CD4-positive, alpha-beta T cell (primary cell): Measurements from ENCODE around the gene CCK. TPM values are rescaled to one million over a fixed set of nuclear protein-coding genes. Genes with fewer than 3 reads are reported as not detected.

Experiments used
- ATAC-seq: fragments of 200-7000 bp; cut with Tn5 transposase; one replicate; pipeline ENCODE4 v1.10.0; 2022; ENCODE audit warnings: mild to moderate bottlenecking; ENCODE audit not compliant: poor library complexity
- CTCF ChIA-PET: fragments of 350-600 bp; sonication (Branson Sonifier 250); formaldehyde crosslinking; loops from one replicate; lab custom pipeline; 2021; ENCODE audit warnings: antibody characterized with exemption, inconsistent platforms; lab: Charles Lee
- POLR2A ChIA-PET: fragments of 350-600 bp; sonication (Branson Sonifier 250); formaldehyde crosslinking; loops from one replicate; lab custom pipeline; 2021; ENCODE audit warnings: antibody characterized with exemption, inconsistent platforms; lab: Charles Lee
- DNase-seq, 14 experiments: peaks; one replicate each; pipeline ENCODE4 v3.0.0-alpha.2; 2013 to 2020; ENCODE audit warnings: mixed read lengths in 2 of 14
- H3K27ac ChIP-seq, 2 donors: one replicate each; pipeline versions ENCODE4 v1.5.1 to v1.7.0; 2013; ENCODE audit warnings: low read length in 2 of 2, low read depth in 1 of 2, mild to moderate bottlenecking in 1 of 2
- H3K27me3 ChIP-seq, 2 experiments: 1 replicate in 1 of 2; 2 replicates in 1 of 2; pipeline versions ENCODE4 v1.6.1 to v1.7.0; 2013; ENCODE audit warnings: low read length in 2 of 2, control low read depth in 1 of 2, mild to moderate bottlenecking in 1 of 2, moderate library complexity in 1 of 2; ENCODE audit not compliant: insufficient read depth in 2 of 2, control insufficient read depth in 1 of 2
- H3K36me3 ChIP-seq: one replicate; pipeline ENCODE4 v1.6.1; 2013; ENCODE audit warnings: low read length, control low read depth; ENCODE audit not compliant: insufficient read depth
- H3K4me1 ChIP-seq: one replicate; pipeline ENCODE4 v1.6.1; 2013; ENCODE audit warnings: low read length, control low read depth; ENCODE audit not compliant: insufficient read depth
- H3K4me3 ChIP-seq: one replicate; pipeline ENCODE4 v1.5.1; 2013; ENCODE audit warnings: mild to moderate bottlenecking, low read length, moderate library complexity
- H3K9me3 ChIP-seq, 2 experiments: 1 replicate in 1 of 2; 2 replicates in 1 of 2; pipeline versions ENCODE4 v1.6.1 to v1.7.0; 2013; ENCODE audit warnings: low read length in 2 of 2, mild to moderate bottlenecking in 2 of 2, control low read depth in 1 of 2, moderate library complexity in 1 of 2; ENCODE audit not compliant: control insufficient read depth in 1 of 2, insufficient read depth in 1 of 2
- H3K27ac Mint-ChIP-seq: one replicate; pipeline ENCODE4 v1.8.0; 2020; ENCODE audit warnings: mixed read lengths
- H3K27me3 Mint-ChIP-seq: one replicate; pipeline ENCODE4 v1.8.0; 2021; ENCODE audit warnings: mixed read lengths
- H3K36me3 Mint-ChIP-seq: one replicate; pipeline ENCODE4 v1.8.0; 2021; ENCODE audit warnings: low read depth, mixed read lengths
- H3K4me1 Mint-ChIP-seq: one replicate; pipeline ENCODE4 v1.8.0; 2021; ENCODE audit warnings: low read depth, mixed read lengths
- H3K4me3 Mint-ChIP-seq: one replicate; pipeline ENCODE4 v1.8.0; 2020; ENCODE audit warnings: mild to moderate bottlenecking, mixed read lengths
- H3K9me3 Mint-ChIP-seq: one replicate; pipeline ENCODE4 v1.8.0; 2020; ENCODE audit warnings: mixed read lengths
- CTCF ChIP-seq: fragments of 200-600 bp; IDR thresholded peaks from one replicate; pipeline ENCODE4 v1.8.0; 2022; ENCODE audit warnings: antibody characterized with exemption, mild to moderate bottlenecking
- intact Hi-C, 2 experiments: fragments of 100-400 bp; cut with DNase I in 1 of 2; cut with micrococcal nuclease in 1 of 2; formaldehyde crosslinking; loops; one replicate each; pipeline versions ENCODE4 v1.15.1 to v1.9.0; 2023 to 2025; cut with DNase I, micrococcal nuclease
- total RNA-seq, 174 experiments: library from RNA in 2 of 174; stranded (reverse) in 2 of 174; gene quantifications; one replicate each; pipeline ENCODE4 v1.2.3 and lab custom pipeline; 2021 to 2026

The CCK gene
- total RNA-seq, 2 experiments from 2014 or later: not detected

- DNase-seq (peak in 4 of 14 experiments; percentile 4 to 20 (median 8)), ATAC-seq (no peak)
- intact Hi-C loops: no loop called here
- Mint-ChIP-seq H3K4me3 (peak overlapping the region; percentile 25), H3K4me1 (peaks cover 10% of the 10 kb centered on the region), H3K27ac (no peak overlapping the region), H3K27me3 (peaks cover 85% of the 10 kb centered on the region), H3K36me3 (no peaks in the 10 kb centered on the region), H3K9me3 (no peaks in the 10 kb centered on the region)
- peaks cover 7% of the 10 kb centered on the region for H3K4me1 ChIP-seq
- peaks cover 0 to 14% of the 10 kb centered on the region in 2 experiments for H3K9me3 ChIP-seq
- ChIA-PET POLR2A (interaction anchor here (1.6 kb wide), 1 partner anchor 124 kb away, joined by 4 read pairs; no protein-coding TSS in a partner anchor), CTCF (no interaction called here)
- no peak overlapping the region for H3K27ac ChIP-seq
- H3K27me3 ChIP-seq: peaks cover 58 to 73% of the 10 kb centered on the region in 2 experiments
- H3K4me3 ChIP-seq: no peak overlapping the region
- no peak for TF ChIP-seq CTCF
- no peaks in the 10 kb centered on the region for H3K36me3 ChIP-seq
Observed at GRCh38 chr3:42264399-42265058, 1.5 kb downstream of the CCK start.

GRCh38 chr3:42263354-42264346 is 2.3 kb downstream of the CCK start:
- H3K4me3 Mint-ChIP-seq: no peak overlapping the region

More at GRCh38 chr3:42263354-42264346, 2.3 kb downstream of the CCK start:
- Histone ChIP-seq H3K27me3 (peaks cover 51 to 67% of the 10 kb centered on the region in 2 experiments), H3K4me1 (peaks cover 7% of the 10 kb centered on the region), H3K9me3 (peaks cover 0 to 14% of the 10 kb centered on the region in 2 experiments), H3K4me3 (no peak overlapping the region), H3K27ac (no peak overlapping the region), H3K36me3 (no peaks in the 10 kb centered on the region)
- ATAC-seq (peak; percentile 51), DNase-seq (peak in 3 of 14 experiments; percentile 19 to 24 (median 23))
- ChIA-PET CTCF (no interaction called here), POLR2A (interaction anchor here (1.6 kb wide), 1 partner anchor 125 kb away, joined by 4 read pairs; no protein-coding TSS in a partner anchor)
- H3K36me3 Mint-ChIP-seq: no peaks in the 10 kb centered on the region
- H3K4me1 Mint-ChIP-seq: peaks cover 10% of the 10 kb centered on the region
- H3K27me3 Mint-ChIP-seq: peaks cover 83% of the 10 kb centered on the region
- TF ChIP-seq CTCF: no peak
- no peak overlapping the region for H3K27ac Mint-ChIP-seq
- H3K9me3 Mint-ChIP-seq: no peaks in the 10 kb centered on the region
- intact Hi-C loops: no loop called here
